ENCODE data around the gene ALKBH3.

Gene ALKBH3

GRCh38 chr11:43968719-43969118, 88.1 kb downstream of the ALKBH3 start:
- no peak for DNase-seq

GRCh38 chr11:43969543-43969942, 88.9 kb downstream of the ALKBH3 start:
- DNase-seq, result peak; percentile 51

Measured in right hindlimb (tissue), 1 donor.